Measurements from ENCODE around the gene FUT2.

GRCh38 chr19:48722196-48722708 is 26.5 kb downstream of the FUT2 start:
- TF ChIP-seq CTCF (conservative IDR thresholded peaks at IDR 0.05; ENCODE audit: low read length) (no peak), EZH2phosphoT487 (IDR thresholded peaks at IDR 0.05; ENCODE audit: borderline replicate concordance) (no peak)

All from Loucy (cell line).